ENCODE measurements around the gene D2HGDH. TPM values are rescaled to one million over a fixed set of nuclear protein-coding genes. Genes with fewer than 3 reads are reported as not detected.

The D2HGDH gene
- total and polyA plus RNA-seq, 2 of the 13 experiments (the other 11 are each of a cell fraction or from before 2014, with no cell fraction given) = 19.2 to 20.3 TPM

DNA sequence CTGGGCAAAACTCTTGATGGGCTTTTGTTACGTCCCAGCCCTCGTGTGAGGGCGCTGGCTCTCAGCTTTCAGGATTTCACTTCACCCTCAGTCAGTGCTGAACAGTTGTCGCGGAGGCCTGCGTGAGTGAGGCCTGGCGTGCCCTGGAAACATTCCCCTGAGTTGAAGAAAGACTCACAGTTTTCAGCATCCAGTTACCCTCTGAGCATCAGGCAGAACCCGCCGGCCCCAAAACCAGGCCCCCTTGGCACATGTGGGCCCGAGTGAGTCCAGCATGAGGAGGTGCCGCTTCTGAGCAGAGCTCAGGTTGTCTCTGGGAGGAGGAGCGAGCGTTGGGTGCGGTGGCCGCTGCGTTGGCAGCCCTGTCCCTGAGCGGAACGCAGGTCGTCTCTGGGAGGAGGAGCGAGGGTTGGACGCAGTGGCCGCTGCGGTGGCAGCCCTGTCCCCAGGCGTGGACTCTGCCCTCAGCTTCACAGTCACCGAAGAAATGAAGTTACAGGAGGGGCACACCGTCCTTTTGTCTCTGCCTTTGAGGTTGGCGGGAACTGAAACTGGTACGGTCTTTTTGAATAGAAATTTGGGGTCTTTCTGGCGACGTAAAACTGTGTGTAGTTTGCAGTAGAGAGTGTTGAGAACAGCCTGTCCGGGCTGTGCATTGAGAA, 74.4 kb downstream of the D2HGDH start, which contains the start of gene NEU4 (continued):
- TF ChIP-seq SRSF1 (optimal IDR thresholded peaks at IDR 0.05; ENCODE audit: low read depth, low read length) (peak; percentile 60), ELF4 (CRISPR knock-in tag; IDR thresholded peaks at IDR 0.05; ENCODE audit: borderline replicate concordance) (no peak; the same call in 1 of the 2 replicates), KLF16 (CRISPR knock-in tag; IDR thresholded peaks at IDR 0.05) (peak in 1 of 2 experiments; percentile 92; a peak in 1 of 4 replicates), HMG20A (CRISPR knock-in tag; IDR thresholded peaks at IDR 0.05; ENCODE audit: borderline replicate concordance) (peak; percentile 77; the same call in 1 of the 2 replicates), U2AF1 (optimal IDR thresholded peaks at IDR 0.05; ENCODE audit: low read depth, low read length) (no peak), FIP1L1 (IDR thresholded peaks at IDR 0.05; ENCODE audit: borderline replicate concordance, insufficient read depth, low read depth, low read length) (0 out of 2 replicates have a peak, but pooled peaks have one; percentile 42), GATAD2A (CRISPR knock-in tag; IDR thresholded peaks at IDR 0.05) (peak; percentile 92), RBFOX2 (IDR thresholded peaks at IDR 0.05; ENCODE audit: low read depth, low read length) (peak; percentile 91), HDAC2 (CRISPR knock-in tag; IDR thresholded peaks at IDR 0.05) (peak; percentile 87), ZNF235 (CRISPR knock-in tag; IDR thresholded peaks at IDR 0.05; ENCODE audit: borderline replicate concordance) (0 out of 2 replicates have a peak, but pooled peaks have one; percentile 24), HNRNPLL (IDR thresholded peaks at IDR 0.05; ENCODE audit: low read depth, low read length, poor library complexity, severe bottlenecking) (peak; percentile 98), MTA1 (CRISPR knock-in tag; IDR thresholded peaks at IDR 0.05; ENCODE audit: borderline replicate concordance) (peak; percentile 96), SUZ12 (IDR thresholded peaks at IDR 0.05; ENCODE audit: low read depth, low read length) (no peak), ZNF564 (CRISPR knock-in tag; IDR thresholded peaks at IDR 0.05) (peak; percentile 92), ZFP82 (CRISPR knock-in tag; IDR thresholded peaks at IDR 0.05; ENCODE audit: borderline replicate concordance) (peak; percentile 93; the same call in 1 of the 2 replicates), ZNF850 (CRISPR knock-in tag; conservative IDR thresholded peaks at IDR 0.05) (no peak), ARHGAP35 (CRISPR knock-in tag; IDR thresholded peaks at IDR 0.05; ENCODE audit: borderline replicate concordance) (no peak; the same call in 1 of the 2 replicates), ZNF749 (CRISPR knock-in tag; IDR thresholded peaks at IDR 0.05; ENCODE audit: borderline replicate concordance) (peak; percentile 80; the same call in 1 of the 2 replicates)
- TF ChIP-seq, protein P1, sequence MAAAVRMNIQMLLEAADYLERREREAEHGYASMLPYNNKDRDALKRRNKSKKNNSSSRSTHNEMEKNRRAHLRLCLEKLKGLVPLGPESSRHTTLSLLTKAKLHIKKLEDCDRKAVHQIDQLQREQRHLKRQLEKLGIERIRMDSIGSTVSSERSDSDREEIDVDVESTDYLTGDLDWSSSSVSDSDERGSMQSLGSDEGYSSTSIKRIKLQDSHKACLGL (CRISPR knock-in tag; IDR thresholded peaks at IDR 0.05) = peak; percentile 60
- TF ChIP-seq, protein P2, sequence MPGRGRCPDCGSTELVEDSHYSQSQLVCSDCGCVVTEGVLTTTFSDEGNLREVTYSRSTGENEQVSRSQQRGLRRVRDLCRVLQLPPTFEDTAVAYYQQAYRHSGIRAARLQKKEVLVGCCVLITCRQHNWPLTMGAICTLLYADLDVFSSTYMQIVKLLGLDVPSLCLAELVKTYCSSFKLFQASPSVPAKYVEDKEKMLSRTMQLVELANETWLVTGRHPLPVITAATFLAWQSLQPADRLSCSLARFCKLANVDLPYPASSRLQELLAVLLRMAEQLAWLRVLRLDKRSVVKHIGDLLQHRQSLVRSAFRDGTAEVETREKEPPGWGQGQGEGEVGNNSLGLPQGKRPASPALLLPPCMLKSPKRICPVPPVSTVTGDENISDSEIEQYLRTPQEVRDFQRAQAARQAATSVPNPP (CRISPR knock-in tag; IDR thresholded peaks at IDR 0.05) = peak; percentile 83; the same call in 1 of the 2 replicates
- TF ChIP-seq, protein P3, sequence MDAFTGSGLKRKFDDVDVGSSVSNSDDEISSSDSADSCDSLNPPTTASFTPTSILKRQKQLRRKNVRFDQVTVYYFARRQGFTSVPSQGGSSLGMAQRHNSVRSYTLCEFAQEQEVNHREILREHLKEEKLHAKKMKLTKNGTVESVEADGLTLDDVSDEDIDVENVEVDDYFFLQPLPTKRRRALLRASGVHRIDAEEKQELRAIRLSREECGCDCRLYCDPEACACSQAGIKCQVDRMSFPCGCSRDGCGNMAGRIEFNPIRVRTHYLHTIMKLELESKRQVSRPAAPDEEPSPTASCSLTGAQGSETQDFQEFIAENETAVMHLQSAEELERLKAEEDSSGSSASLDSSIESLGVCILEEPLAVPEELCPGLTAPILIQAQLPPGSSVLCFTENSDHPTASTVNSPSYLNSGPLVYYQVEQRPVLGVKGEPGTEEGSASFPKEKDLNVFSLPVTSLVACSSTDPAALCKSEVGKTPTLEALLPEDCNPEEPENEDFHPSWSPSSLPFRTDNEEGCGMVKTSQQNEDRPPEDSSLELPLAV (CRISPR knock-in tag; conservative IDR thresholded peaks at IDR 0.05; ENCODE audit: low read depth) = no peak
- TF ChIP-seq, protein P4, sequence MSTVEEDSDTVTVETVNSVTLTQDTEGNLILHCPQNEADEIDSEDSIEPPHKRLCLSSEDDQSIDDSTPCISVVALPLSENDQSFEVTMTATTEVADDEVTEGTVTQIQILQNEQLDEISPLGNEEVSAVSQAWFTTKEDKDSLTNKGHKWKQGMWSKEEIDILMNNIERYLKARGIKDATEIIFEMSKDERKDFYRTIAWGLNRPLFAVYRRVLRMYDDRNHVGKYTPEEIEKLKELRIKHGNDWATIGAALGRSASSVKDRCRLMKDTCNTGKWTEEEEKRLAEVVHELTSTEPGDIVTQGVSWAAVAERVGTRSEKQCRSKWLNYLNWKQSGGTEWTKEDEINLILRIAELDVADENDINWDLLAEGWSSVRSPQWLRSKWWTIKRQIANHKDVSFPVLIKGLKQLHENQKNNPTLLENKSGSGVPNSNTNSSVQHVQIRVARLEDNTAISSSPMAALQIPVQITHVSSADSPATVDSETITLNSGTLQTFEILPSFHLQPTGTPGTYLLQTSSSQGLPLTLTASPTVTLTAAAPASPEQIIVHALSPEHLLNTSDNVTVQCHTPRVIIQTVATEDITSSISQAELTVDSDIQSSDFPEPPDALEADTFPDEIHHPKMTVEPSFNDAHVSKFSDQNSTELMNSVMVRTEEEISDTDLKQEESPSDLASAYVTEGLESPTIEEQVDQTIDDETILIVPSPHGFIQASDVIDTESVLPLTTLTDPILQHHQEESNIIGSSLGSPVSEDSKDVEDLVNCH (CRISPR knock-in tag; IDR thresholded peaks at IDR 0.05) = no peak
- TF ChIP-seq, protein P5, sequence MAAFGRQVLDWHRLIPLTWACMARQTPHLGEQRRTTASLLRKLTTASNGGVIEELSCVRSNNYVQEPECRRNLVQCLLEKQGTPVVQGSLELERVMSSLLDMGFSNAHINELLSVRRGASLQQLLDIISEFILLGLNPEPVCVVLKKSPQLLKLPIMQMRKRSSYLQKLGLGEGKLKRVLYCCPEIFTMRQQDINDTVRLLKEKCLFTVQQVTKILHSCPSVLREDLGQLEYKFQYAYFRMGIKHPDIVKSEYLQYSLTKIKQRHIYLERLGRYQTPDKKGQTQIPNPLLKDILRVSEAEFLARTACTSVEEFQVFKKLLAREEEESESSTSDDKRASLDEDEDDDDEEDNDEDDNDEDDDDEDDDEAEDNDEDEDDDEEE (CRISPR knock-in tag; IDR thresholded peaks at IDR 0.05) = peak; percentile 94; the same call in 1 of the 2 replicates

All from HepG2 (cell line).